GM18519 (cell line): Measurements from ENCODE around the gene DLGAP4.

ENCODE experiments used
- ATAC-seq: cut with Tn5 transposase; IDR thresholded peaks from one replicate; pipeline ENCODE4 v1.9.1; 2021; ENCODE audit warnings: mild to moderate bottlenecking, moderate library complexity; ENCODE audit not compliant: unreplicated experiment, low FRiP score

DLGAP4 gene

GRCh38 chr20:36346256-36346655, 40.1 kb downstream of the DLGAP4 start:
- ATAC-seq, result no peak

GRCh38 chr20:36349384-36350170, 43.4 kb downstream of the DLGAP4 start:
- no peak for ATAC-seq

DNA sequence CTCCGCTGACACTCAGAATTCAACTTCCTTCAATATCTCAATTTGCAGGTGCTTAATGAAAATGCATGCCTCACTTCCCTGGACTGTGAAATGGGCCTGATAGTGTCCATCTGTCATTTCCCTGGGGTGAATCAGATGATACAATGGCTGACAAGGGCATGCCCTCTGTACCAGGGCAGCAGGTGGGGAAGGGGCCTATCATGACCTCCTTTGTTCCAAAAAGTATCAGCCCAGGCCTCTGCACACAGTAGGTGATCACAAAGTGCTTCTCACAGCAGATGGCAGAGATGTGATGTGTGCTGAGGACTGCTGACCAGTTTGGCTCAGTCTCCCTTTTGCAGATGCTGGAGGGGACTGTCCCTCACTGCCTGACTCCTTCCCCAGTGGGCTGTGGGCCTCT, 44.3 kb downstream of the DLGAP4 start:
- no peak for ATAC-seq

- no peak for ATAC-seq
Observed at GRCh38 chr20:36351937-36352336, 45.8 kb downstream of the DLGAP4 start.

DNA sequence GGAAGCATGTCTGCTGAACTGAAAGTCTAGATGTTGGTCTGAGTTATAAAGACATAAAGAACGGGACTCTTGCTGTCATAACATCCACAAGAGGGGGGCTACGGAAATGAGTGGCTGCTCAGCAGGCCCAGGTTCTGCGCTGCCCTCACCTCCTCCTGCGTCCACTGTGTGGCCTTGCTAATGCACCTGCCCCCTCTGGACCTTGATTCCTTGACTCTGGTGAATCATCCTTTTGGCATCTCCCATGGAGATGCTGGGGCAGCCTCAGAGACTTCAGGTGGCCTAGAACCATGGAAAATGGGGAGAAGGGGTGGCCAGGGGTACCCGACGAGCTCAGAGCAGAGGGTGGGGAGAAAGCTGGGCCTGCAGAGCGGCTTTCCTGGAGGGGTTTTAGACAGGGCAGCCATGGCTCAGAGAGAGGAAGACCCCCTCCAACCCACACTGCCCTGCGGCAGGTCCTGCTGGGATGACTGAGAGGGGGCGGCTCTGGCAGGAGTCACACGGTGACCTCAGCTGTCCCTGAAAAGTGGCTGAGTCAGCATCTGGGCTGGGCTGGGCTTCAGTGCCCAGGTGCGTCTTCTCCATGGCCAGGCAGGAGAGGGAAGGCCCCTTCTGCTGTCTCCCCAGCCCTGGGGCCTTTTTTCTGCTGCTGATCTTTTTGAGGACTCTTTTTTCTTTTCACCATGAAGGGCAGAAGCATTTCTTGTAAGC, 46.9 kb downstream of the DLGAP4 start:
- no peak for ATAC-seq

GRCh38 chr20:36353740-36354139, 47.6 kb downstream of the DLGAP4 start:
- ATAC-seq, result no peak

DNA sequence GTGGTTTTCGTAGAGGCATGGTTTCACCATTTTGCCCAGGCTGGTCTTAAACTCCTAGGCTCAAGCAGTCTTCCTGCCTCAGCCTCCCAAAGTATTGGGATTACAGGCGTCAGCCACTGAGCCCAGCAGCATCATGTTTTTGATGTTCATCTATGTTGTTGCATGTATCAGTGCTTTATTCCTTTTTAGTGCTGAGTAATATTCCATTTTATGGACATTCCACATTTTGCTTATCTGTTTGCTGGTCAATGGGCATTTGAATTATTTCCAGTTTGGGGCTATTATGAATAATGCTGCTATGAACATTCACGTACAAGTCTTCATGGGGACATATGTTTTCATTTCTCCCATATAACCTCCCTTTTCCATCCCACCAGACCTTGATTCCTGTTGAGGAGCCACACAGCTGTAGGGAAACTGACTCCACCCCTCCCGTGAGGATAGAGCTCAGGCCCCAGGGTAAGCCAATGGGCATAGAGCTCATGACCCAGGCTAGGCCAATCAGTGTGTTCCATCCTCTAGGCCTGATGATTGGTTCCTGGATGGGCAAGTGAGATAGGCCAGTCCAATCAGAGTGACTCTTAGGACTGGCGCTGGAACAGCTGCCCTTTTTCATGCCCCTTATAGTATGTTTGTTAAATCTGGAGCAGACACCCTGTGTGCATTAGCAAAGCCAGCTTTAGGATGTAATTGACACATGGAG, 49.5 kb downstream of the DLGAP4 start:
- no peak for ATAC-seq

GRCh38 chr20:36359668-36360406, 53.7 kb downstream of the DLGAP4 start:
- ATAC-seq, result no peak

GRCh38 chr20:36360429-36360828, 54.3 kb downstream of the DLGAP4 start:
- no peak for ATAC-seq

GRCh38 chr20:36361406-36361805, 55.3 kb downstream of the DLGAP4 start:
- ATAC-seq, result no peak

DNA sequence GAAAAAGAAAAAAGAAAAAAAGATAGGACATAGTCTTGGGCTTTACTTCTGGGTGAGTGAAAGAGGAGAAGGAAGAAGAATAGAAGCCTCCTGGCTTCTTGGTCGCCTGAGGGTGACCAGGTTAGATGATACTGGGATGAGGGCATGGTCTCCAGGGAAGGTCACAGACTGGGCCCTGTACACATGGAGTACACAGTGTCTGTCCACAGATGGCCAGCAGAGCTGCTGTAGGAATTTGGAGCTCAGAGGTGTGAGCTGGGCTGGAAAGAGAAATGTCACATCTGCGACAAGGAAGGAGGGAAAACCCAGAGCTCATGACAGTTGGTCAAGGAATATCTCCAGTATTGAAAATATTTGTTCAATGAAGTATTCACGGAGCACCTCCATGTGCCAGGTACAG, 56.1 kb downstream of the DLGAP4 start:
- ATAC-seq, result no peak

GRCh38 chr20:36362978-36363713, 57.0 kb downstream of the DLGAP4 start:
- no peak for ATAC-seq

- no peak for ATAC-seq
Observed at GRCh38 chr20:36364506-36364905, 58.4 kb downstream of the DLGAP4 start.

DNA sequence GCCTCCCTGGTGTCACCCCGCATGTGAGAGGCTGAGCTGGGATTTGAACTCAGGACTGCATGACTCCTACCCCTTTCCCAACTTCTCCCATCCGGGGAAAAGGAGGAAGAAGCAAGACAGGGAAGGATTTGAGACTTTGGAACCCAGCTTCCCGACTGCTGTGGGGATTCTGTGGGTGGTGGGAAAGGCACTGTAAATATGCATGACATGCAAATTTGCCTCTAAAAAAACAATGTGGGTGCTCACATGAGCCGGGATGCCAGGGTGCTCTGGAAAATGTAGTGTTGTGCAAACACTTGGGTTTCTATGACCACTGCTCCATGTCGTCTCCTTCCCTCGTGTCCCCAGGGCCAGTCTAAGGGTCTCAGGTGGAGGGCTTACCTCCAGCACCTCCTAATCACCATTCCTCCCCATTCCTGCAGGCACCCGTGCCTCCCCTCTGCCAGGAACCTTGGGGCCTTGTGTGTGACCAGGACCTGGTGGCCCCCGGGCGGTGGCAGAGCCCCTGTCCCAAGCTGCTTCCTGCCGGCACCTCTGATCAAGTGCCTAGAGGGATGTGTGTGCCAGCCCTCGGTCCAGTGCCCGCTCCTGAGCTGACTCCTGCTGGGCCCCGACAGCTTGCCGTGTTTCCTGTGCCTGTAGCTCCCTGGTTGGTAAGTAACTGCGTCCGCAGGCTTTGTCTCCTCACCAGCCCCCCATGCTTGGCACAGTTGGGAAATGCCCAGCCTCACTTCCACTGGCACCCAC, 60.7 kb downstream of the DLGAP4 start:
- no peak for ATAC-seq

- ATAC-seq, result no peak
Observed at GRCh38 chr20:36367370-36367745, 61.2 kb downstream of the DLGAP4 start.

- ATAC-seq, result no peak
Observed at GRCh38 chr20:36367907-36368799, 62.0 kb downstream of the DLGAP4 start.

GRCh38 chr20:36368869-36369268, 62.7 kb downstream of the DLGAP4 start:
- ATAC-seq, result no peak

GRCh38 chr20:36369739-36370138, 63.6 kb downstream of the DLGAP4 start:
- no peak for ATAC-seq
